KMS-11 (cell line): ENCODE measurements around the gene HSF5.

Experiments
- H2AFZ ChIP-seq: fragments of 200-600 bp; sonication (generic); 2 replicates; pipeline ENCODE4 v1.6.1; 2016; ENCODE audit warnings: antibody characterized with exemption, mixed run types, low read depth
- H3K27ac ChIP-seq: fragments of 200-600 bp; sonication (generic); 2 replicates; pipeline ENCODE4 v1.6.1; 2016; ENCODE audit warnings: mild to moderate bottlenecking, mixed run types
- H3K27me3 ChIP-seq: fragments of 200-600 bp; sonication (generic); 2 replicates; pipeline ENCODE4 v1.6.1; 2017; ENCODE audit warnings: mild to moderate bottlenecking, low read depth, mixed run types, moderate library complexity; ENCODE audit not compliant: insufficient read depth
- H3K36me3 ChIP-seq: fragments of 200-600 bp; sonication (generic); 2 replicates; pipeline ENCODE4 v1.6.1; 2017; ENCODE audit warnings: mild to moderate bottlenecking, mixed run types; ENCODE audit not compliant: insufficient read depth
- H3K4me1 ChIP-seq: fragments of 200-600 bp; sonication (generic); 2 replicates; pipeline ENCODE4 v1.6.1; 2016; ENCODE audit warnings: mild to moderate bottlenecking, low read depth, mixed run types; ENCODE audit not compliant: poor library complexity, severe bottlenecking
- H3K4me2 ChIP-seq: fragments of 200-600 bp; sonication (generic); 2 replicates; pipeline ENCODE4 v1.7.0; 2016; ENCODE audit warnings: mild to moderate bottlenecking, mixed run types
- H3K4me3 ChIP-seq: fragments of 200-600 bp; sonication (generic); IDR thresholded peaks from 2 replicates; pipeline ENCODE4 v1.6.1; 2017; ENCODE audit warnings: low read depth, low read length, mixed read lengths; ENCODE audit not compliant: insufficient read depth
- H3K79me2 ChIP-seq: fragments of 200-600 bp; sonication (generic); 2 replicates; pipeline ENCODE4 v1.6.1; 2016; ENCODE audit warnings: low read depth, mixed run types; ENCODE audit not compliant: insufficient read depth
- H3K9ac ChIP-seq: fragments of 200-600 bp; sonication (generic); 2 replicates; pipeline ENCODE4 v1.6.1; 2016; ENCODE audit warnings: mild to moderate bottlenecking, mixed run types
- H4K20me1 ChIP-seq: fragments of 200-600 bp; sonication (generic); 2 replicates; pipeline ENCODE4 v1.6.1; 2016; ENCODE audit warnings: mild to moderate bottlenecking, mixed run types; ENCODE audit not compliant: insufficient read depth
- TF ChIP-seq, protein P1 (sequence below): fragments of 200-600 bp; sonication (generic); conservative IDR thresholded peaks from 2 replicates; pipeline ENCODE4 v1.6.1; 2017; ENCODE audit warnings: low read depth, mild to moderate bottlenecking, antibody characterized with exemption, low read length, moderate library complexity, mixed read lengths

Gene HSF5

DNA sequence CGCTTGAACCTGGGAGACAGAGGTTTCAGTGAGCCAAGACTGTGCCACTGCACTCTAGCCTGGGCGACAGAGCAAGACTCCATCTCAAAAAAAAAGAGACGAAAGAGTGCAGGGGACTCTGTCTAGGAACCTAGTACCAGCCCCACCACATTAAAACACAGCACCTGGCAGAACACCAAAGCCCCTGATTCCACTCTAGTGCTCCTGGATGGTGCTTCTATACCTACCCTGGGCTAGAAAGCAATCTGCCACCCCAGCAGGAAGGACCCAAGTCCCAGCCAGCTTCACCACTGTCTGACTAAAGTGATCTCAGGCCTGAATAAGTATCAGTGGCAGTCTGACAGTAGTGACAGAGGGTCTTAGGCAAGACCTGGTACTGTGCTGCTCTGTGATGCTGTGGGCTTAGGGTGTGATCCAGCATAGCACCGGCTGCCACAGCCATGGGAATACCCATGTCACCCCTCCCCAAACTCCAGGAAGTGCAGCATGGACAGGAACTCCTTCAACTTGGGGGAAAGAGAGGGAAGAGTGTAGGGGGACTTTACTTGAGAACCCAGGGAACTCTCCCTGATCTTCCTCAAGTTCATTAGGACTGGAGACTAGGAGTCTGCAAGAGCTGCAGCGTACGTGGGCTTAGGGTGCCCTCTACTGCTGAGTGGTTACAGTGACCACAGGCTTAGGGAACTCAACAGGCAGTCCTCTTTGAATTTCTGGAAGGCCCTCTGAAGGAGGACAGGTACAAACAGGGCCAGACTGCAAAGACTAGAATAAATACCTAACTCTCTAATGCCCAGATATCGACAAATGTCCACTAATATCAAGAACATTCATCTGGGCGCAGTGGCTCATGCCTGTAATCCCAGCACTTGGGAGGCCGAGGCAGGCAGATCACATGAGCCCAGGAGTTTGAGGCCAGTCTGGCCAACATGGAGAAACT, 40.9 kb downstream of the HSF5 start:
- H3K27ac ChIP-seq, result no peak overlapping the region
- TF ChIP-seq, protein P1, sequence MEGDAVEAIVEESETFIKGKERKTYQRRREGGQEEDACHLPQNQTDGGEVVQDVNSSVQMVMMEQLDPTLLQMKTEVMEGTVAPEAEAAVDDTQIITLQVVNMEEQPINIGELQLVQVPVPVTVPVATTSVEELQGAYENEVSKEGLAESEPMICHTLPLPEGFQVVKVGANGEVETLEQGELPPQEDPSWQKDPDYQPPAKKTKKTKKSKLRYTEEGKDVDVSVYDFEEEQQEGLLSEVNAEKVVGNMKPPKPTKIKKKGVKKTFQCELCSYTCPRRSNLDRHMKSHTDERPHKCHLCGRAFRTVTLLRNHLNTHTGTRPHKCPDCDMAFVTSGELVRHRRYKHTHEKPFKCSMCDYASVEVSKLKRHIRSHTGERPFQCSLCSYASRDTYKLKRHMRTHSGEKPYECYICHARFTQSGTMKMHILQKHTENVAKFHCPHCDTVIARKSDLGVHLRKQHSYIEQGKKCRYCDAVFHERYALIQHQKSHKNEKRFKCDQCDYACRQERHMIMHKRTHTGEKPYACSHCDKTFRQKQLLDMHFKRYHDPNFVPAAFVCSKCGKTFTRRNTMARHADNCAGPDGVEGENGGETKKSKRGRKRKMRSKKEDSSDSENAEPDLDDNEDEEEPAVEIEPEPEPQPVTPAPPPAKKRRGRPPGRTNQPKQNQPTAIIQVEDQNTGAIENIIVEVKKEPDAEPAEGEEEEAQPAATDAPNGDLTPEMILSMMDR, result peak; percentile 92
- no peaks in the 10 kb centered on the region for H3K27me3 ChIP-seq
- H3K4me1 ChIP-seq, result no peaks in the 10 kb centered on the region
- H3K4me2 ChIP-seq, result no peak overlapping the region
- no peak overlapping the region for H2AFZ ChIP-seq
- no peak overlapping the region for H3K4me3 ChIP-seq
- H4K20me1 ChIP-seq, result no peaks in the 10 kb centered on the region
- no peak overlapping the region for H3K9ac ChIP-seq
- H3K36me3 ChIP-seq, result no peaks in the 10 kb centered on the region
- H3K79me2 ChIP-seq, result no peaks in the 10 kb centered on the region

DNA sequence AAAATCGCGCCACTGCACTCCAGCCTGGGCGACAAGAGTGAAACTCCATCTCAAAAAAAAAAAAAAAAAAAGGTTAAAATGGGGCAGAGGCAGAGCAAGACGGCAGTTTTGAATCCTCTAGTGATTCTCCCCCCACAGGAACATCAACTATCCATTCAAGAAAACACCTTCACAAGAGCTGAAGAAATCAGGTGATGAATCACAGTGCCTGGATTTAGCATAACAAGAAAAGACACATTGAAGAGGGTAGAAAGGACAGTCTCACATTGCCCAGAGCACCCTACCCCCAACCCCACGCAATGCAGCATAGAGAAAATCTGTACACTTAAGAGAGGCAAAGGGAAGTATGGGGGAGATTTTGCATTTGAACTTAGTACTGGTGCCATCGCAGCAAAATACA, 42.1 kb downstream of the HSF5 start:
- Histone ChIP-seq H3K4me1 (no peaks in the 10 kb centered on the region), H3K27me3 (no peaks in the 10 kb centered on the region), H2AFZ (no peak overlapping the region), H4K20me1 (no peaks in the 10 kb centered on the region), H3K79me2 (no peaks in the 10 kb centered on the region), H3K4me3 (no peak overlapping the region), H3K9ac (no peak overlapping the region), H3K27ac (no peak overlapping the region), H3K4me2 (no peak overlapping the region), H3K36me3 (no peaks in the 10 kb centered on the region)
- TF ChIP-seq, protein P1, result no peak

DNA sequence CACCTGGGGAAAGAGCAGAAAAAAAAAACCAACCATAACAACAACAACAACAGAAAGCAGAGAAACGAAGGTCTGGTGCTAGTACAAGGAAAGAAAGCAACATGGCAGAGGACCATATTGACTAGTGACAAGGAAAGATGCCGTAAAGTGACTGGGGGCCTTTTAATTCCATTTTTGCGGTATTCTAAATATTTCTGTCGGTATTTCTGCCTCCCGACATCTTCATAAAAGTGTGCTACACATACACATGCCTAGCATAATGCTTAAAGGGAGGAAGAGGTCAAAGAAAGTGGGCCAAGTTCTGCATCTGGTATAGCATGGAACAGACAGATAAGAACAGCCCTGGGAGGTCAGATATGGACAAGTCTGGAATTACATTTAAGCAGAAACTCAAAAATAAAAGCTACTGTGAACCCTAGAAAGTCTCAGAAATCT, 51.4 kb downstream of the HSF5 start:
- TF ChIP-seq, protein P1, result no peak
- Histone ChIP-seq H3K4me2 (no peak overlapping the region), H2AFZ (no peak overlapping the region), H3K4me3 (no peak overlapping the region), H3K36me3 (no peaks in the 10 kb centered on the region), H3K27ac (no peak overlapping the region), H3K4me1 (no peaks in the 10 kb centered on the region), H3K9ac (no peak overlapping the region), H4K20me1 (no peaks in the 10 kb centered on the region), H3K79me2 (no peaks in the 10 kb centered on the region), H3K27me3 (no peaks in the 10 kb centered on the region)

DNA sequence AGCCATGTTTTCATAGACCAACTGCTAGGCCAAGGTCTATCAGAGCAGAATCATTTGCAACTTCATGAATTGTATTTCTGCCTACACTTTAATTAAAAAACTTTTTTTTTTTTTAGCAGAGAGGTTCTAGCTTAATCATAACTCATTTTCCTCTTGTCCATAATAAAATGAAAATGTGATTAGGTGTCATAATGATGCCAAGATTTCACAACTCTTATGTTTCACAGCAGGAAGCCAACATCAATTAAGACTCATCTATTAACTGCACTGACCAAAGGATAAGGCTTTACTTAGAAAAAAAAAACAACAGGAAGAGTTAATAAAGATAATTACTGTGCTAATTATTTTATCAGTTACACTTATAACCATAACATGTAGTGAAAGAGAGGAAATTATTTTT, 52.0 kb downstream of the HSF5 start:
- Histone ChIP-seq H3K79me2 (no peaks in the 10 kb centered on the region), H3K27me3 (no peaks in the 10 kb centered on the region), H3K36me3 (no peaks in the 10 kb centered on the region), H4K20me1 (no peaks in the 10 kb centered on the region), H3K4me1 (no peaks in the 10 kb centered on the region), H2AFZ (no peak overlapping the region), H3K4me3 (no peak overlapping the region), H3K27ac (no peak overlapping the region), H3K4me2 (no peak overlapping the region), H3K9ac (no peak overlapping the region)
- TF ChIP-seq, protein P1, result no peak
